CD4-positive, alpha-beta T cell treated with Interleukin-6 for 4 hours (primary cell): ENCODE measurements around the gene SIM1.
"Not testable (repeated sequence)": the region's sequence is repeated elsewhere in the genome, so short reads cannot be mapped to it uniquely, and the experiment has no call there.

Experiments used
- DNase-seq: peaks from one replicate; pipeline ENCODE4 v3.0.0-alpha.2; 2020; ENCODE audit warnings: mixed read lengths

Gene SIM1

GRCh38 chr6:100417036-100417435 is 47.7 kb downstream of the SIM1 start:
- no peak for DNase-seq

DNA sequence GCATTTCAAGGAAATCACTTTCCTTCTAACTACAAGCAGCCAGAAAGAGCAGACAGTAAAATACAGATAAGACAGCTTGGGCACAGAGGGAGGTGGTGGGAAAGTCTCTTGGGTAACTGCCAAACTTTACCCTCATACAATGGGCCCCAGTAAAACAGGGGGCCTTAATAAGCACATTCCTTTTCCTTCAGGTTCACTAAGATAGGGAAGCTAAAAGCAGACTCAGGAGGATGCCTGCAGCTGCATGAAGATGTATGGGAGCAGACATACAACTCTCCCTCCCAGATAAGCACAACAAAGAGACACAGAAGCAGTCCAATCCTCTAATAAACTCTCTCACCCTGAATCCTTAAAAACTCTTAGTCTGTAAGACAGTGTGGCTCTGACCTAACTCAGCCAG is 49.0 kb downstream of the SIM1 start:
- no peak for DNase-seq

DNA sequence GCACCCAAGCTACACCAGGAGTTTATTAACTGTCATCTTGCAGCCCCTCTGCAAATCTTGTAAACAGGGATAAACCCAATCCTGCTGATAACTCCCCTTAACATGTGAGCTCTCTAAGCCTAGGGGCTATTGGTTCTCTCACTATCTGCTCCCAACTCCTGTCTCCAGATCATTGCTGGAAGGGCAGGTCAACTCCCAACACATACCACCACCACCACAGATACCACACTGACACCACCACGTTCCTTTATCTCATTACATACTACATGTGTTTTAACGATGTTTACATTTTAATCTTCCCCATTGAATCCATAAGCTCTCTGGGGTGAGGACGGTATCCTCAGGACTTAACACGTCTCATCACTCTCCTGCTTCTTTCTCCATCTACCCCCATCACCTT is 51.8 kb downstream of the SIM1 start:
- no peak for DNase-seq

DNA sequence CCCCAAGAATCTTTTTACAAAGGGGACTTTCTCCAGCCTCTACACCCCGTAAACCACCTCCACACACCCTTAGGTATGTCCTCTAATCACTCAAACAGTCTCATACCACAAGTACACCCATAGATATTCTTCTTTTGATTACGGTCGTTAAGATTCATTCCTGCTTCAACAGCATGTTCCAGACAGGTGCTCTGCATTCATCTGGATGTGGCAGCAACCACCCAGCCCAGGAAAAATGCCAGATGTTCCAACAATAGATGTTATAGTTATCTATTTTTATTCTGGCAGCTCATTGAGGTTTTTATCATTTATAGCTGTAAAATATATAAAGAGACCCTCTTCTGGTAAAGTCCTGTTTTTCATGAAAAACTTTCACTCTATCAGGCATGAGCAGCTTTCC is 60.7 kb downstream of the SIM1 start:
- DNase-seq = no peak

DNA sequence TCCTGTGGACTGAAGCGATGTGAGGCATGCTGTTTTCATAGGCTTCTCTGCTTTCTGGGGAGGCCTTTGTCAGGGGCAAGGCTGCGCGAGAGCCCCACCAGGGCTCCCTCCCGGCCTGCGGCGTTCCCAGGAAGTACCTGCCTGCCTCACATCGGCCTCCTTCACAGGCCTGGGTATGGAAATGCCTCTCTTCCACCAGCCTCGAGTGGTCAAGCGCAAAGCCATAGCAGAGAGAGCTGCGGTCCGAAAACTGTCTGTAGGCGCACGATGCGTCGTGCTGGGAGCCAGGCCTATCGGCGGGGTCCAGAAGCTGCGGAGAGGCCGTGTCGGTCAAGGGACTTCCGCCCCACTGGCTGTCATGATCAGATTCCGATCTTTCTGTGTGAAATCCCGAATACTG is 71.2 kb downstream of the SIM1 start:
- no peak for DNase-seq

DNA sequence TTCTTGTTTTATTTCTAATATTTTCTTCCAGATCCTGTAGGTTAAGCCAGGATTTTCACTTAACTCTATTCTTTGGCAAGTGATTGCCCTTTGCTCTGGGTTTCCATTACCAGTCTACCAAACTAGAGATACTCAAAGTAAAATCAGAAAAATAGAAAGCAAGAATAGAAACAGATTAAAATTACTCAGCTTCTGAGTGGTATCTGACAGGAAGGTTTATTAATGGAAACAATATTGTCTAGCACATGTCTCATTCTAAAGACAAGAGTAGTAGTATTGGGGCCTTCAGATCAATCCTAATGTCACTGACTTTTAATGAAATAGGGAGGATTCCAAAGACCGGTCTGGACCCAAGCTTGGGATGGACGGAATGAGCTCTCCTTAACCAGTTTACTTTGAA is 72.3 kb downstream of the SIM1 start:
- no peak for DNase-seq

GRCh38 chr6:100388868-100389519 is 75.7 kb downstream of the SIM1 start:
- DNase-seq = no peak

DNA sequence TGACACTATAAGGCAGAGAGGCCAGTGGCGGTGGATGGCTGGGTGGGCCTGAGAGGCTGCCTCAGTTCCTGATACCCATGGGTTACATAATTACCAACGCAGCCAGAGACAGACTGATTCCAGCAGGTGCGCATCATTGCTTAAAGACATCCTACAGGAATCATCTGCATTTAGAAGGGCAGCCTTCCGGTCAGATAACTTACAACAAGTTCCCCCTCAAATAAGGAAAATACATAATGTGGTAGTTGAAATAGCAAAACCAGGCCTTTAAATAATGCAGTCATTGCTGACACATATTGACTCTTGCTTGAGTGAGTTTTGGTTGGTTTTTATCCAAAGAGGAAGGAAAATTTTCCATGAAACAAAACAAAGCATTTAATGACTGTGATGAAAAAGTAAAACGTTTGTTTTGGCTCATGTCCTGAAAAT is 81.9 kb downstream of the SIM1 start:
- DNase-seq = no peak

GRCh38 chr6:100382031-100382430 is 82.7 kb downstream of the SIM1 start:
- DNase-seq = no peak

DNA sequence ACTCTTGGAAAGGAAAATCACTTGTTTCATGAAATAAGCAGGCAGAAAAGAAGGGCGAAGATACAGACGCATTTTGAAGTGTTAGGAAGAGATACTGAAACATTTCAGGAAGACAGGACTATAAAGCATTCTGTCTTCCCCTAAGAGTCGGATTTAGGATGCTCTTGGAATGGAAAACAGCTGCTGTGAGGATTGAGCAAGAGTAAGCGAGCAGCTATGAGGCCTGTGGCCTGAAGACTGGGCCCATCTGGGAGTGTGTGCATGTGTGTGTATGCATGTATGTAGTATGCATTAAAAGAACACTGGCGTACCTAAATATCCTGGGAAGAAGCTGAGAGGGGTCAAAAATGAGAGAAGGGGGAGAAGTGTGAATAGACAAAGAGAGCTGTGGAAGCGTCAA is 83.6 kb downstream of the SIM1 start:
- no peak for DNase-seq

DNA sequence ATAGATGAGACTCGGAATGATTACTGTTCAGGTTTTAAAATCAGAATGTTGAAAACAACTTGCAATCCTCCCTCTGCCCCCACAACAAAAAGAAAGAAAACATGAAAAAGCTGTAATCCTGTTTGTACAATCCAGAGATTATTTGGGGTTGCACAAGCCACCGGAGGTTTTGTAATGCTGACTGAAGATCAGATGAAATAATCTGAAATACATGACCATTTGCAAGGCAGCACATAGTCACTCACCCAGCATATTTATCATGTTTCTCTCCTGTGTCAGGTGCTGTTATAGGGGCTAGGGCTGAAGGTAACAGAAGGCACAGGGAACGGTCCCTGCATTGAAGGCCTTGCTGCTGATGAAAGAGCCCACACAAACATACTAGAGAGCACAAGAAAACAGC is 85.3 kb downstream of the SIM1 start:
- DNase-seq = no peak

- DNase-seq = no peak
These were observed 86.1 kb downstream of the SIM1 start for GRCh38 chr6:100378576-100378975.

DNA sequence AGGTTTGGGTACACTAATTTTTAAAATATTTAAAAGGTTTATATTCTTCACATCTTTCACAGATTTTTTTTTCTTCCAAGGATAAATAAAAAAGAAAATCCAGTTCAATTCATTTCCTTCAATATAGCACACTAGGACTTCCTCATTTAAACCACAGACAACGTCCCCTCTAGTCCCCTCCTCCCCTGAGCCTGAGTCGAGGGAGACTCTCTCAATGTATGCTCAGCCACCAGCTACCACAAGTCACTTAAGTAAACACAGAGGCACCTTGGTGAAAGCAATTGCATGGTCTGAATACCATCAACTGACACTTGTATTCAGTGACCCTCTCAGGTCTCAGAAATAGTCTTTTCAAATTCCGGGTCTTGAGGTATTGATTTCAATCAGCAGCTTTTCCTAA is 88.6 kb downstream of the SIM1 start:
- no peak for DNase-seq

GRCh38 chr6:100372326-100373091 is 92.2 kb downstream of the SIM1 start:
- DNase-seq = no peak

DNA sequence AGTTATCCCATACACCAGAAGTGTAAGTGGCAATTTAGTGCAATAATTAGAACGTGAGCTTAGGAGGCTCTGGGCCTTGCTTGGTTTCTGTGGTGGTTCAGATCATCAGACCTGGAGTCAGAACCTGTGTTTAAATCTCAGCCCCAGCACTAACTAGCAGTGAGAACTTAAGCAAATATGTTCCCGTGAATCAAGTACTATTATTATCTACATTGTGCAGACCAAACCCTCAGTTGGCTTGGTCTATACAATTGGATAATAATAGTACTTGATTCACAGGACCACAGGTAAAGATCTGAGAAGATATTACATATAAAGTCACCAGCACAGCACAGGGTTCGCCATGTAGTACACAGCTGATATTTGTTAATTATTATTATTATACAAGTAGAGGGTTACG is 93.1 kb downstream of the SIM1 start:
- no peak for DNase-seq

DNA sequence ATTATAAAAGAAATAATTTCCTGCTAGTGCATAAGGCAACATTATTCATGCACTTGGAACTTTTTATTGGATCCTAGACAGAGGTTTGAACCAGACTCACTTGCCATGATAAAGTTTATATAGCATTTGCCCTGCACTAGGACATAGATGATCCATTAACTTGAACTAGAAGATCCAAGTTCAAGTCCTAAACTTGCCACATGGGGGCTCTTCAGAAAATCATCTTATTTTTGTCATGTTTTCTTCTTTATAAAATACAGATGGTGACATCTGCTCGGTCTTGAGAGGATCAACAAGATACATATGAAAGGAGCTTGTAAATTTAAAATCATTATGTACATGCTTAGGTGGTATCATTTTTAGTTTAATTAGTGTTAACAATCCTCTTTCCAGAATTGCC is 94.5 kb downstream of the SIM1 start:
- DNase-seq = no peak

DNA sequence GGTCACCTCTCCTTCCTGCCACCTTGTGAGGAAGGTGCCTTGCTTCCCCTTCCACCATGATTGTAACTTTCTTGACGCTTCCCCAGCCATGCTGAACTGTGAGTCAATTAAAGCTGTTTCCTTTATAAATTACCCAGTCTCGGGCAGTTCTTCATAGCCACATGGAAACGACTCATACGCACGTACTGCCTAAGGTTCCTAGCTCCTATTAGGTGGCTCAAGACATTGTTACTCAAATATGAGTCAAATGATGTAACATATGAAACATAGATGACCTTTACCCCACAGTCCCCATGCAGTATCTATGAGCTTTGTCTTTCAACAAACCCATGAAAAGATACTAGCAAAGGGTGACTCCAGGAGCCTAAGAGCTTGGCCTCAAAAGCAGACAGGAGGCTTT is 98.3 kb downstream of the SIM1 start:
- DNase-seq = no peak

GRCh38 chr6:100363651-100364050 is 101.1 kb downstream of the SIM1 start:
- DNase-seq = no peak

DNA sequence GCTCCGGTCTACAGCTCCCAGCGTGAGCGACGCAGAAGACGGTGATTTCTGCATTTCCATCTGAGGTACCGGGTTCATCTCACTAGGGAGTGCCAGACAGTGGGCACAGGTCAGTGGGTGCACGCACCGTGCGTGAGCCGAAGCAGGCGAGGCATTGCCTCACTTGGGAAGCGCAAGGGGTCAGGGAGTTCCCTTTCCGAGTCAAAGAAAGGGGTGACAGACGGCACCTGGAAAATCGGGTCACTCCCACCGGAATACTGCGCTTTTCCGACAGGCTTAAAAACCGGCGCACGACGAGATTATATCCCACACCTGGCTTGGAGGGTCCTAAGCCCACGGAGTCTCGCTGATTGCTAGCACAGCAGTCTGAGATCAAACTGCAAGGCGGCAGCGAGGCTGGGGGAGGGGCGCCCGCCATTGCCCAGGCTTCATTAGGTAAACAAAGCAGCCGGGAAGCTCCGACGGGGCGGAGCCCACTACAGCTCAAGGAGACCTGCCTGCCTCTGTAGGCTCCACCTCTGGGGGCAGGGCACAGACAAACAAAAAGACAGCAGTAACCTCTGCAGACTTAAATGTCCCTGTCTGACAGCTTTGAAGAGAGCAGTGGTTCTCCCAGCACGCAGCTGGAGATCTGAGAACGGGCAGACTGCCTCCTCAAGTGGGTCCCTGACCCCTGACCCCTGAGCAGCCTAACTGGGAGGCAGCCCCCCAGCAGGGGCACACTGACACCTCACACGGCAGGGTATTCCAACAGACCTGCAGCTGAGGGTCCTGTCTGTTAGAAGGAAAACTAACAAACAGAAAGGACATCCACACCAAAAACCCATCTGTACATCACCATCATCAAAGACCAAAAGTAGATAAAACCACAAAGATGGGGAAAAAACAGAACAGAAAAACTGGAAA is 109.7 kb downstream of the SIM1 start:
- not testable (repeated sequence) for DNase-seq

GRCh38 chr6:100353276-100354015 is 111.3 kb downstream of the SIM1 start:
- no peak for DNase-seq

DNA sequence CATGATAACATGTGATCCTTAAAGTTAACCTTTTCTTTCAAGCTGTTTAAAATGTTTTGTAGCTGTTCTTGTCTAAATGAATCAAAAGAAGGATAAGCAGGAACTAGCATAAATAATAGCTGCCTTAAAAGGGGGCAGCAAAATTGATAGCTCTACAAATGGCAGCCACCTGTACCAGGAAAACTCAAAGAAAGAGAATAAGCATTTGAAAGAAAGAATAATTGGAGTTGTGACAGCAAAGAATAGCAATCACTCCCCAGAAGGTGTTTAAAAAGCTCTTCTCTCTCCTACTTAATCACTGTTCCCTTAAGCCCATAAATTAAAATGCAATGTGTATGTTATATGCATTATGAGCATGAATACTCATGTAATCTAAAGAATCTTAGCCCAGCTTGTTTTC is 114.6 kb downstream of the SIM1 start:
- no peak for DNase-seq

DNA sequence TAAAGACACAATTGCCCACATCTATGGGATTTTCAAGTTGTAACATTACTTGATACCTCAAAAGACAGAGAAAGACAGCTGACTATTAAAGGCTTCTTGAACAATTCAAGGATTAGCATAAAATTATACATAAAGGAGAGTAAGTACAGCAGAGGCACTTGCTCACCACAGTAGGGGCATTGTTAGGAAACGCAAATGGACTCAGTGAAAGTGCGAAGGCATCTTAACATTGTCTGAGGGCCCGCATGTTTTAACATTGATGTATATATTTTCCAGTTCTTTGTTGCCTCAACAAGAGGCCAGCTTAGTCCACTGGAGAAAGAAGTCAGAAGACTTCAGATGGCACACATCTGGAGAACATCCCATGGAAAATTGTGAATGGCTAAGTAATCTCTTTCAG is 115.4 kb downstream of the SIM1 start:
- DNase-seq = no peak
